DMS114 treated with DMSO at 0.1 percent for 48 hours (cell line): ENCODE results near the gene CYB561A3.
"Not testable (repeated sequence)": the region's sequence is repeated elsewhere in the genome, so short reads cannot be mapped to it uniquely, and the experiment has no call there.

Source experiments
- DNase-seq: peaks from one replicate; lab custom pipeline; 2025; ENCODE audit not compliant: unreplicated experiment; lab: John Stamatoyannopoulos, UW

The CYB561A3 gene, protein sequence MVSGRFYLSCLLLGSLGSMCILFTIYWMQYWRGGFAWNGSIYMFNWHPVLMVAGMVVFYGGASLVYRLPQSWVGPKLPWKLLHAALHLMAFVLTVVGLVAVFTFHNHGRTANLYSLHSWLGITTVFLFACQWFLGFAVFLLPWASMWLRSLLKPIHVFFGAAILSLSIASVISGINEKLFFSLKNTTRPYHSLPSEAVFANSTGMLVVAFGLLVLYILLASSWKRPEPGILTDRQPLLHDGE

GRCh38 chr11:61361741-61362541, at the start of gene CYB561A3, which contains the start of gene TMEM138:
TSS of gene CYB561A3 (minus strand) at chr11:61361882. CDS start at chr11:61356713, 5,169 bp downstream.
TSS of gene TMEM138 (plus strand) at chr11:61362374. CDS start at chr11:61364391, 2,017 bp downstream.
- peak; percentile 93 for DNase-seq

GRCh38 chr11:61406991-61407728, 45.5 kb upstream of the CYB561A3 start:
- DNase-seq, result no peak

DNA sequence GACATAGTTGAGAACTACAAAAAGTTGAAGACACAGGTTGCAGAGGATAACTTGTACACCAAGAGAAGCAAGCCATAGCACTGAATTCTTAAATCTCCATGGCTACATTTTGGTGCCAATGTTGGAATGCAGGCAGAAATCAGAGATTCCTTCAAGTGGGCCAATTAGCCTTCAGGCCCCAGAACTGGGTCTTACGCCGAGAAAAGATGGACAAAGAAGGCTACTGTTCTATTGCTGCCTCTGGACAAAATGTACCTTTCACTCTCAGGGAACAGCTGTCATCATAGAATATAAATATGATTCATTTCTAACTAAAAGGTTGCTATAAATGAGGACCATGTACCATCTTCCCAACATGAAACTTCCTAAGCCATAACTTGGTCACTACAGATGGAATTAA, 44.4 kb upstream of the CYB561A3 start:
- DNase-seq, result no peak

DNA sequence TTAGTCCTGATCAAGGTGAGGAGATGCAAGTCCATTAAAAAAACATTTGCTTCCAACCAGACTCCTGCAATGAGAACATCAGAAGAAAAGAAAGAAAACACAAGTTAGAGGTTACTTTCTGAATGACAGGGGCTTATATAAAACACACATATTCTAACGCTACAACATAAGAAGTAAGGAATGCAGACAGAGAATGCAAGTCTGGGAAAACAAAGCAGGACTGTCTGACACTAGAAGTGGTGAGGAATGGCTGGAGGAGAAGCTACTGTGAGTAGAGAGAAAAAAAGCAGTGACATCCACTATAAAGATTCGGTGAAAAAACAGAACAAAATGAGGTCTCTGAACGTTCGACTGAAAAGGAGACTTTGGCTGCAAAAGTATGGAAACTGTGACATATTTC, 43.0 kb upstream of the CYB561A3 start:
- DNase-seq, result no peak

DNA sequence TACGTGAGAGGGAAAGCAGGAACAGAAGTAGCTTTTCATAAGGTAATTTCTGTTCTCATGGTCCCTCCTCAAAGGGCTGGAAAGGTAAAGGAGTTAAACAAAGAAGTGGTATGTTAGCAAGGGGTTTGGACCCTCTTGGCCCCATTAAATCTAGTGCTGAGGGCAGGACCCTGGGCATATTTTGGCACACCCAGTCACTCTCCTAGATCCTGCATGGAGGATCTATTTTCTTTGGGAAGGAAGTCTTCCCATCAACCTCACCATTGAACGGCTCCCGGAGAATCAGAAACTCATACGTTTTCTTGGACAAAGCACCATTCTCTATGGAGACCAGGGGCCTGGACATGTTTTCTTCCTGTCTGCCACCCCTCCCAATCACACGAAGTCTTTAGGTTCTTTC, 42.4 kb upstream of the CYB561A3 start:
- DNase-seq, result no peak

DNA sequence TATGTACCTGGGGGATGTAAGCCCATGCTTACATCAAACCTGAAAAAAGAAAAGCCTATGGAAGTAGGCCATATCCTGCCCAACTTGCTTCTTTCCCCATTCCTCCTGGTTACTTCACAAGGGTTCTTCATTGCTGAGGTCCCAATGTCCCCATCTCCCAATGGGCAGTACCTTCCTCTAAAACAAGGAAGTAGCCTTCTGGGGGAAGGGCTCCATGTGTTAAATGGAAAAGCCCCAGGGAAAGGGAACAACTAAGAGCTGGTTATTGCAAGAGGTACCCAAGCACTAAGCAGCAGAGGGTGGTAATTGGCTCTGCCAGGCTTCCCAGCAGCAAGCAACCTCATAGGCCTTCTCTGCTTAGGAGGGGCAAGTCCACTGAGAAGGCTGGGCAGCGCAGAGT, 42.0 kb upstream of the CYB561A3 start:
- no peak for DNase-seq

- DNase-seq, result no peak
Observed at GRCh38 chr11:61401573-61401972, 39.9 kb upstream of the CYB561A3 start.

DNA sequence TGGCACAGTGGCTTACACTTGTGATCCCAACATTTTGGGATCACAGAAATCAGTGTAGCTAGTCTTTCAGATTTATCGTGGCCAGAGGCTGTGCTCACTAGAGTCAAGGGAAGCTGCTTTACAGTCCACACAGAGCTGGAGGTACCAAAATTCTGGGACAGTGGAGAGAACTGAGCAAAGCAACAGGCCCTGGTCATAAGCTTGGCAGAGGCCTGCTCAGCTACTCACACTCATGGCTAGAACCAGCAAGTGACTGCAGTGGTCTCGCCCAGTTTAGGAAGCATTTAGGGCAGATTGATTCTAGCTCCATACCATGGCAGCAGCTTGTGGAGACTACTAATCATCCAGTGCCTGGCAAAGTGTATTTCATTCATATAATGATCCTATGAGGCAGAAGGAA, 39.5 kb upstream of the CYB561A3 start:
- no peak for DNase-seq

GRCh38 chr11:61392981-61393595, 31.4 kb upstream of the CYB561A3 start:
- DNase-seq, result no peak

GRCh38 chr11:61390161-61390560, 28.5 kb upstream of the CYB561A3 start:
- no peak for DNase-seq

DNA sequence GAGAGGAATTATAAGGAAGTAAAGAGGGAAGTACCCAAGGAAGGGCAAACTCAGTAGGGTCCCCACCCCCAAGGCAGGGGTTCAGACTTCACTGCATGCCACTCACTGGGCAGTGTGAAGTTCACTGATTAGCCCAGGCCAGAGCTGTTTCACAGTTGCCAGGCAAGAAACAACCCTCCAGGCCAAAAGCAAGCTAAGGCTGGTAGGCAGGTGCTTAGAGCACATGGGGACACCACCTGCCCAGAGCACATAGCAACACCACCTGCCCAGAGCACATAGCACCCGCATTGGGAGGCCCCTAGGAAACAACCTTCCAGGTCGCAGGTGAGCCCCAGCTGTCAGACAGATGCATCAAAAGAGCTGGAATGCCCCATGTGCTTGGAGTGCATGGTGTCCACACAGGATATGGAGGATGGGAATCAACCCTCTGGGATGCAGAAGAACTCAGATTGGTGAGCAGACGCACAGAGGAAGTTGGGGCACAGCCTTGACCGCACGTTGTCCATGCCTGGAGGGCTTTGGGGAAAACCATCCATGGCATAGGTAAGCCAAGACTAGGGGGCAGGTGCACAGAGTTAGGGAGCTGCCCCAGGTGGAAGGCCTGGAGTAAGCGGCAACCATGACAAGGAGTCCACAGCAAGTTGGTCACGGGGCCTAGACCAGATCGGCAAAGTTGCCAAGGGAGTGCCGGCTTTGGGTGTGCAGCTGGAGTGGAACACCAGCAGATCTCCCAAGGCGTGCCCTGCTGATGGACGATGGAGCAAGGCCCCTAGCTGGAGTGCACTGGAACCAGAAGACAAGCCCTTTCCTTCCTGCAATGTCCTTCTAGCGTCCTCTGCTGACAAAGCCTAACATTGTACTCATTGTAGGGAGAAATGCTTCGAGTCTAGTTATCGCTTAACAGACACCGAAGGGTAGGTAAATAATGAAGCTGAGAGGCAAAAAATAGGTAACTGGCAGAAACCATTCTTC, 22.9 kb upstream of the CYB561A3 start:
- peak; percentile 25 for DNase-seq

- not testable (repeated sequence) for DNase-seq
Observed at GRCh38 chr11:61383859-61384258, 22.2 kb upstream of the CYB561A3 start.

DNA sequence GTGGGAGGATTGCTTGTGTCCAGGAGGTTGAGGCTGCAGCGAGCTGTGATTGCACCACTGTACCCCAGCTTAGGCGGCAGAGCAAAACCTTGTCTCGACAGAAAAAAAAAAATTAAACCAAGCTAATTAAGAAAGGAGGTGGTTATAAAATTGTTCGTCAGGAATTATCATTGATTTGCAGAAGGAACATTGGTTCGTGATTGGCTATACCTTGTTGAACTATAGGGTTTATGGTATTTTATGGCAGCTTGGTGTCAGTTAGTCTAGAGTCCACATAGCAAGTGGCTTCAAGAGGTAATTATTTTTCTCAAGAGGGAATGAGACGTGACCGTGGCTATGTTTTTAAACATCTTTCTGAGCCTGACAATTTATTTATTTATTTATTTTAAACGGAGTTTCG, 19.2 kb upstream of the CYB561A3 start:
- DNase-seq, result no peak

DNA sequence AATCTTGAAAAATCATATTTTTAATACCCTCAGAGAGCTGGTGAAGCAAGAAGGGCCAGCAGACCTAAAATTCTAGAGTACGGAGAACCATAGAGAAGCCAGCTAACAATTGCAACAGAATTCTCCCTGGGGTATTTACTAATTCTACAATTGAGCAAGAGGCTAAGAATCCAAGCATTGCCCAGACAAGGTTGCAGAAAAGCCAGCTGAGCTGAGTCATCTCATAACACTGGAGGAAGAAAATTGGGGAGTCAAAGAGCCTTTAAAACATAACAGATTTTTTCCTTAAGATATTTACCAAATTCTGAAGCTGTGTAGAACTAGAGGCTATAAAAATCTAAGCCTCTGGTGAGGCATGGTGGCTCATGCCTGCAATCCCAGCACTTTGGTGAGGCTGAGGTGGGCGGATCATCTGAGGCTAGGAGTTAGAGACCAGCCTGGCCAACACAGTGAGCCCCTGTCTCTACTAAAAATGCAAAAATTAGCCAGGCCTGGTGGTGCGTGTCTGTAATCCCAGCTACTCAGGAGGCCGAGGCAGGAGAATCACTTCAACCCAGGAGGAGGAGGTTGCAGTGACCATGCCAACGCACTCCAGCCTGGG, 17.1 kb upstream of the CYB561A3 start:
- no peak for DNase-seq

GRCh38 chr11:61377461-61378160, 15.9 kb upstream of the CYB561A3 start:
- no peak for DNase-seq

GRCh38 chr11:61375761-61376108, 14.1 kb upstream of the CYB561A3 start:
- DNase-seq, result no peak

DNA sequence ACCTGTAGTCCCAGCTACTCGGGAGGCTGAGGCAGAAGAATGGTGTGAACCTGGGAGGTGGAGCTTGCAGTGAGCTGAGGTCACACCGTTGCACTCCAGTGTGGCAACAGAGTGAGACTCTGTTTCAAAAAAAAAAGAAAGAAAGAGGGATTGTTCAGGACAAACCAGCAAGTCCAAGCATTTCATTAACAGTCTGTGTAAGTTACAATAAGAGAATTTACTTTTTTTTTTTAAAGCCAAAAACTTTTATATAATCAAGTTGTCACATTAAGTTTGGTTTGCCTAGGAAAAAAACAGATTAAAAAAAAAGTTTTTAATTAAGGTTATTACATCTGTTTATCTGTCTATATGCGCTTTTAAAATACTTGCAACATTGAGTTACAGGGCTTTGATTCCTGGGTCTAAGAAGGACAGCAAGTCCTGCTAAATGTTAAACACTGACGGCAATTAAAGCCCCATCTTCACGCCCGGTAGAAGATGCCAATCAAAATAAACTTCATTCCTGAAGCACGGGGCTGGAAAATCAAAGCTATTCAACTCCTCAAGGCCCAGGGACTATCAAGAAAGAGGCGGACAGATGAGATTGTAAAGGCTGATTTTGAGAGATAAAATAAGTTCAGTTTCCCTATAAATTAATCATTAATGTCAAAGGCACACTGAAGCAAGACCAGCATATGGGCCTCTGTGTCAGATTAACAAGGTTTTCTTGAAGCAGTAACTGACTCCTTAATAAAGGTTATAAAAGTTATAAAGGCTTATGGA, 11.2 kb upstream of the CYB561A3 start:
- peak; percentile 24 for DNase-seq

DNA sequence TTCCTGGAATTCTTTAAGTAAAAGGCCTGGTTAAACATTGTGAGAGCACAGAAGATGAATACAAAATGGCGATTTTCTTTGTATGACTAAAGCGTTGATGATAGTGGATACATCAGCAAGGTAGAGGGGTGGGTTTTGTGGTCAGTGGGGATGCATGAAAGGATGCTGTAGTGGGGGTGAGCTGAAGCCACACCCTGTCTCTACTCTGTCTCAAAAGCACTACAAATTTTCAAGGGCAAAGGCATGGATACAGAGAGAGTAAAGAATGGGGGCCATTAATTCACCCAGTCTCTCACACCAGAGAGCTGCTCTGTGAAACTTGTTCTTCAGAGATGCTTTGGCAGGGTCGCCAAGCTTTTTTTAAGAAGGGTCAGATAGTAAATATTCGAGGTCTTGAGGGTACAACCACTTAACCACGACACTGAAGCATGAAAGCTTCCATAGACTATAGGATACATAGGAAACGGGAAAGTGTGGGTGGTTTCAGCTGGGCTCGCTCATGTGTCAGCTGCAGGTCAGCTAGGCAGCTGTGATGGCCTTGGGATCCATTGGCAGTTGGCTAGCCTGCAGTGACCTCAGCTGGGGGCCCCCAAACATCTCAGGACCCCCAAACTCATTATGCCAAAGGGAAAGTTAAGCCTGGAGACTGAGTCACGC, 8.8 kb upstream of the CYB561A3 start:
- no peak for DNase-seq
